GM12801 (cell line): ENCODE data around the gene ST8SIA3.

ENCODE experiments used
- TF ChIP-seq, protein P1 (sequence below): IDR thresholded peaks from one replicate; pipeline ENCODE4 v1.5.1; 2011; ENCODE audit warnings: control low read depth; ENCODE audit not compliant: insufficient read length; ENCODE audit errors: extremely low read depth

The ST8SIA3 gene

GRCh38 chr18:57404345-57404744, 52.0 kb downstream of the ST8SIA3 start:
- TF ChIP-seq, protein P1, sequence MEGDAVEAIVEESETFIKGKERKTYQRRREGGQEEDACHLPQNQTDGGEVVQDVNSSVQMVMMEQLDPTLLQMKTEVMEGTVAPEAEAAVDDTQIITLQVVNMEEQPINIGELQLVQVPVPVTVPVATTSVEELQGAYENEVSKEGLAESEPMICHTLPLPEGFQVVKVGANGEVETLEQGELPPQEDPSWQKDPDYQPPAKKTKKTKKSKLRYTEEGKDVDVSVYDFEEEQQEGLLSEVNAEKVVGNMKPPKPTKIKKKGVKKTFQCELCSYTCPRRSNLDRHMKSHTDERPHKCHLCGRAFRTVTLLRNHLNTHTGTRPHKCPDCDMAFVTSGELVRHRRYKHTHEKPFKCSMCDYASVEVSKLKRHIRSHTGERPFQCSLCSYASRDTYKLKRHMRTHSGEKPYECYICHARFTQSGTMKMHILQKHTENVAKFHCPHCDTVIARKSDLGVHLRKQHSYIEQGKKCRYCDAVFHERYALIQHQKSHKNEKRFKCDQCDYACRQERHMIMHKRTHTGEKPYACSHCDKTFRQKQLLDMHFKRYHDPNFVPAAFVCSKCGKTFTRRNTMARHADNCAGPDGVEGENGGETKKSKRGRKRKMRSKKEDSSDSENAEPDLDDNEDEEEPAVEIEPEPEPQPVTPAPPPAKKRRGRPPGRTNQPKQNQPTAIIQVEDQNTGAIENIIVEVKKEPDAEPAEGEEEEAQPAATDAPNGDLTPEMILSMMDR: no peak

- TF ChIP-seq, protein P1: no peak
These were observed 57.3 kb downstream of the ST8SIA3 start for GRCh38 chr18:57409650-57410049.

DNA sequence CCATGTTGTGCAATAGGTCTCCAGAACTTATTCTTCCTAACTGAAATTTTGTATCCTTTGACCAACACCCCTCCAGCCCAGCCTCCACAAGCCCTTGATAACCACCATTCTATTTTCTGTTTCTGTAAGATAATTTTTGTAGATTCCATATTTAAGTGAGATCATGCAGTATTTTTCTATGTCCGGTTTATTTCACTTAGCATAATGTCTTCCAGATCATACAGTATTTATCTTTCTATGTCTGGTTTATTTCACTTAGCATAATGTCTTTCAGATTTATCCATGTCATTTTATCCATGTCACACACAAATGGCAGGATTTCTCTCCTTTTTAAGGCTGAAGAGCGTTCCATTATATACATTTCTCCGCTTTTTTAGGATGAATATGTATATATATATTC, 58.4 kb downstream of the ST8SIA3 start:
- TF ChIP-seq, protein P1: no peak

DNA sequence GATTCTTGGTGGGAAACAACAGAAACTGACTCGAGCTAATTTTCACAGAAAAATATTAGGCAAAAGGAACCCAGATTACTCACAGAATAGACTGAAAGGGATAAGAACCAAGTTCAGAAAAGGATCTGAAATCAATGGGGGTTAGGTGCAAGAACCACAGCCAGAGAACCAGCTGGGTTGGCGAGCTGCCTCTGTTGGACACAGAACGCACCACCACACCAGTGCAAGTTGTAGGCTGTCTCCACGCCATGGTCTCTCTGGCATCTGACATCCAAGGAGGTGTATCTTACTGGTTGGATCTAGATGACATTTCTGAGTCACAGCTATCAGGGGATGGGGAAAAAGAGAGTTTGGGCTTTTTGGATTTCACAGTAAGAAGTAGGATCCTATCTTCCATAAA, 64.2 kb downstream of the ST8SIA3 start:
- TF ChIP-seq, protein P1: no peak
